T-helper 1 cell treated with Interleukin-12 subunit alpha and Interleukin-12 subunit beta and Interleukin-4 antibody, amounts not matched to agents 30 ng/mL and 1 ng/mL, for 36 hours (primary cell): ENCODE measurements around the gene RNF167. TPM values are rescaled to one million over a fixed set of nuclear protein-coding genes. Genes with fewer than 3 reads are reported as not detected.

ENCODE experiments used
- intact Hi-C: fragments of 100-400 bp; cut with micrococcal nuclease; formaldehyde crosslinking; loops from one replicate; pipeline ENCODE4 v1.15.1; 2024
- total RNA-seq: library from RNA; stranded (reverse); gene quantifications from 2 replicates; pipeline ENCODE4 v1.2.3, GENCODE V29; 2022

RNF167 gene
- total RNA-seq, 1 donor from 2014 or later: 267 TPM

DNA sequence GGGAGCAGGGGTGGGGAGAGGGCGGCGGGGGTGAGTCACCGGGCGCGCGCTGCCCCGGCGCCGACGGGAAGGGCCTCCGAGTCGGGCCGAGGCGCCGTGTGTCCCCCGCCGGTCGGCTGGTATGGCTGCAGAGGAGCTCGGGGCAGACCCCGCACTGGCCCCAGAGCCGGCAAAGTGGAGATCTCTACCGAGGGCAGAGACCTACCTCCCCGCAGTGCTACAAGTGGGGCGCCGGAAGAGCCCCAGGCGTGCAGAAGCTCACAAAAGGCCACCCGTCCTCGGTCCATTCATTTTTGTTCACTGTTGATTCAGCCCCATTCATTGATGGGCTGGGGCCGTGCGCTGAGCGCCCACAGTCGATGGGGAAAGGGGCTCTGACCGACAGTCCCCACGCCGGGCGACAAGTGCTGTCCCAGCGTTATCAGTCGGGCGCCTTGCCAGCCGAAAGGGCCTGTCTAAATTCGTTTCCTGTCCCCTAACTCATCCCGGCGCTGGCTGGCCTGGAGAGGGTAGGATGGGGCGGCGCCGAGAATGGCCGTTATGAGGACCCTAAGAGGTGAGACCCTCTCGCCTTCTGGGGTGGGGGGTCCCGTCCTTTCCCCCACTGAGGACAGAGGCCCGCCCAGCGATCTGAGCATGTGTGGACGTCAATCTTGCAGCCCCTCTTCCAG, 10.1 kb downstream of the RNF167 start:
- intact Hi-C loops: no loop called here

GRCh38 chr17:4950746-4951204, 10.7 kb downstream of the RNF167 start, which contains the start of gene ENO3:
ENO3 (plus strand) TSS chr17:4951119; CDS start chr17:4951830, 711 bp downstream.
- intact Hi-C loops: no loop called here

GRCh38 chr17:4951486-4951885, 11.4 kb downstream of the RNF167 start:
- intact Hi-C loops: no loop called here

DNA sequence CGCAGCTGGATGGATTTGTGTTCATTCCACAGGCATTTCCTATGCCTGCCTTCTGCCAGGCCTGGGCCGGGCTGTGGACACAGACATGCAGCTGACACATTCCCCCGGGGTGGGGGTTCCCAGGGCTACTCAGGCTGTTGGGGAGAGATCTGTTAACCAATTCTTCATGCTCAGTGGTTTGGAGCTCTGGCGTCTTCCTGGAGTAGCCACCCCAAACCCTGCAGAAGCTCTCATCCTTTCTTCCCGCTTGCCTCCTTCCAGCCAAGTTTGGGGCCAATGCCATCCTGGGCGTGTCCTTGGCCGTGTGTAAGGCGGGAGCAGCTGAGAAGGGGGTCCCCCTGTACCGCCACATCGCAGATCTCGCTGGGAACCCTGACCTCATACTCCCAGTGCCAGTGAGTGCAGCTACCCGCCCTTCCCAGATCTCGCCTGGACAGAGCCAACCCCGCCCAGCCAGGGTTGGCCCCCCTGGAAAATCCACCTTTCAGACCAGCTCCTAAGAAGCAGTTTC, 13.4 kb downstream of the RNF167 start:
- intact Hi-C loops: no loop called here

DNA sequence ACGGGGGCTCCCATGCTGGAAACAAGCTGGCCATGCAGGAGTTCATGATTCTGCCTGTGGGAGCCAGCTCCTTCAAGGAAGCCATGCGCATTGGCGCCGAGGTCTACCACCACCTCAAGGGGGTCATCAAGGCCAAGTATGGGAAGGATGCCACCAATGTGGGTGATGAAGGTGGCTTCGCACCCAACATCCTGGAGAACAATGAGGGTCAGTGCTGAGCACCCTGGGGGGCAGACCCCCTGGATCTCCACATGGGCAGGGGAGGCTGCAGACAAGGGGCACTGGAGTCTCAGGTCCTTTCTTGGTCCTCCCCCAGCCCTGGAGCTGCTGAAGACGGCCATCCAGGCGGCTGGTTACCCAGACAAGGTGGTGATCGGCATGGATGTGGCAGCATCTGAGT, 15.0 kb downstream of the RNF167 start:
- intact Hi-C loops: no loop called here

- intact Hi-C loops: loop anchor here (1.0 kb wide), 1 partner anchor 47 kb away; no protein-coding TSS in a partner anchor
Measured at GRCh38 chr17:4956493-4957061, 16.5 kb downstream of the RNF167 start.

- intact Hi-C loops: no loop called here
Measured at GRCh38 chr17:4958102-4958501, 18.0 kb downstream of the RNF167 start.

DNA sequence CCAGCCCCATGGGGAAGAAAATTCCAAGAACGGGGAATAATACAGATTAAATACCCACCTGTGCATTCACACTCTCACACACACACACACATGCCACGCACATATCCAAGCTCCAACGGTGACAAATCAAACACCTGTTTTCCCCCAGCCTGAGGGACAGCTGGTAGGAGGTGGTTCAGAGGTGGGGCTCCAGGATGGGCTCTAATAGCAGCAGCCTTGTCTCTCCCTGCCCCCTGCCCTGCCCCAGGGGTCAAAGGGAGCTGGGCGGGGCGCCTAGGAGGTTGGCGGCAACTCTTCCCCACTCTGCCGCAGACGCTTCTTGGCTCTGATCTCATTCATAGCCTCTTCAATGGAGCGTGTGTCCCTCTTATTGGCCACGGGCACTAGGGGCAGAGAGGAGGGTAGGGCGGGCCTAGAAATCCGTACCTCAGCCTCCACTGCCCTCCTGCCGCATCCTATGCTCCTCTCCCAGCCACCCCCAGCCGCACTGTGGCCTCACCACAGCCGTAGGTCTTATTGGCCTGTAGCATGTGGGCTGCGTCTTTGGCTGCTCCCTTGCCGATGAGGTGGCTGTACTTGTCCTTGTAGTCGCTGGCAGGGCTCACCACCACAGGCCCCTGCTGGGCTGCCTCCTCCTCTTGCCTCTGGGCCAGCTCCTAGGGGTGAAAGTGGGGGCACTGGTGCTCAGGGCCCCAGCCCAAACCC, 19.3 kb downstream of the RNF167 start:
- intact Hi-C loops: no loop called here

DNA sequence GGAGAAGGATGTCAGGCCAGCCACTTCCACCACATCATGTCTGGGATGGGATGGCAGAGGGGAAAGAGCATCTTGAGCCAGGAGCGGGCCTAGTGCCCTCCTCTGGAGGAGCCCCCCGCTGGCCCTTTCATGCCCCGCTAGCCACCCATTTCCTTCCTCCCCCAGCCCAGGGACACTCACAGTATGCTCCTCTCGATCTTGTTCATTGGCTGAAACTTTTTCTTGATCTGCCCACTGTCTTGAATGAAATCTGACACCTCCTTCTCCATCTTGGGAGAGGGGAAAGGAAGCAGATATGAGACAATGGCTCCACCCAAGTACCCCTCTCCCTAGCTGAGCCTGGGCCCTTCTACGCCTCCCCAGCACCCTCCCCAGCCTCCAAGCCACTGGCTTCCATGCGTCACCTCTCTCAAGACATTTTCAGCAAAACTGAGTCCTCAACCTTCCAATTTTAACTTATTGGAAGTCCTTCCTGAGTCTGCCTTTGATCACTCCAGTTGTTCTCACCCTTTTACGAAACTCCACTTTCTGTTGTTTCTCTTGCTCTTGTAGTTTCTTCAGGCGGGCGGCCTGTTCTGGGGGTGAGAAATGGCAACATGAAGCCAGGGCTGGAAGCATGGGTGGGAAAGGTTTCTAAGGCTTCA, 20.3 kb downstream of the RNF167 start:
- intact Hi-C loops: no loop called here

DNA sequence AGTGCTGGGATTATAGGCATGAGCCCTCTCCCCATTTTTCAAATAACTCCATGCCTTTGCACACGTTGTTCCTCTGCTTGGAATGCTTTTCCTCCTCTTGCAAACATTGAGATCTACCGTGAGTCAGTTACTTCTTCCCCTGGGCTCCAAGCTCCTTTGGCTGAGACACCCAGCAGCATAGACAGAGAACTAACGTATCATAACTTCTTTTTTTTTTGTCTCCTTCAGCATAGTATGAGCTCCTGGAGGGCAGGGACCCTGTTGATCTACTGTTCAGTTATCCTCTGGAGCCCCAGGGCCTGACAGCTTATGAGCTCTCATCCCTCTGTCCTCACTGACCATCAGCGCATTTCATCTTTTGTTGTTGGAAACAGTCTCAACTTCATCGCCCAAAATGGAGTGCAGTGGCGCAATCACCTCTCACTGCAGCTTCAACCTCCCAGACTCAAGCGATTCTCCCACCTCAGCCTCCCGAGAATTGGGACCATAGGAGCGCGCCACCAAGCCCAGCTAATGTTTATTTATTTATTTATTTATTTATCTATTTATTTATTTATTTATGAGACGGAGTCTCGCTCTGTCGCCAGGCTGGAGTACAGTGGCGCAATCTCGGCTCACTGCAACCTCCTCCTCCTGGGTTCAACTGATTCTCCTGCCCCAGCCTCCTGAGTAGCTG, 25.4 kb downstream of the RNF167 start:
- intact Hi-C loops: no loop called here

- intact Hi-C loops: loop anchor here (1.0 kb wide), 11 partner anchors 18 to 824 kb away; partner anchors contain the start of genes ARRB2, CAMTA2, CYB5D2 and DERL2
Measured at GRCh38 chr17:4966844-4967538, 26.9 kb downstream of the RNF167 start.

- intact Hi-C loops: loop anchor here (1.0 kb wide), 11 partner anchors 19 to 825 kb away; partner anchors contain the start of genes ARRB2, CAMTA2, CYB5D2 and DERL2
Measured at GRCh38 chr17:4967539-4968485, 27.7 kb downstream of the RNF167 start, which contains the start of gene SPAG7. SPAG7 (minus strand) TSS chr17:4967817; CDS start chr17:4967804, 13 bp downstream.

DNA sequence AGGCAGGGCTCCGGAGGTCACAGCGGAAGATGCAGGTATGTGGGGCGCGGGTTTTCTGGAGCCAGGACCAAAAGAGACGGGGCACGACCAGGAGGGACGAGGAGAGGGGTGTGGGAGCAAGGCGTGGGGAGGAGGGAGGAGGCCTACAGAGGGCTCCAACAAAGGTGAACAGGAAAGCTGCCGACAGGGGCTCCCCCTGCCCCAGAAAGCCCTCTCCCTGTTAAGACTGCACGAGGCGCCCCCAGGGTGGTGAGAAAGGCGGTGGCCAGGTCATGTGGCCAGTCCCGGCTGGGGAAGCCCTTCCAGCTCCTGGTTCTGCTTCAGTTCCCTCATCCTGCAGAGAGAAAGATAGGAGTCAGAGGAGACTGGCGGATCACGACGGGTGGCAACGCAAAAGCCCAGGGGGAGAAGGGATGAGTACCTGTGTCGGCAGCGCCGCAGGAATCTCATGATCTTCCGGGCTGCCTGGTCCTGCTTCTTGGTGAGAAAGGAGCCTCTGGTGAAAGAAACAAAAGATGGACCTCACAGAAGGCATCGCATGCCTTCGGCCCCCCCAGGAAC, 28.5 kb downstream of the RNF167 start:
- intact Hi-C loops: no loop called here

GRCh38 chr17:4969047-4969550, 29.0 kb downstream of the RNF167 start:
- intact Hi-C loops: no loop called here

GRCh38 chr17:4969551-4970173, 29.6 kb downstream of the RNF167 start:
- intact Hi-C loops: no loop called here

DNA sequence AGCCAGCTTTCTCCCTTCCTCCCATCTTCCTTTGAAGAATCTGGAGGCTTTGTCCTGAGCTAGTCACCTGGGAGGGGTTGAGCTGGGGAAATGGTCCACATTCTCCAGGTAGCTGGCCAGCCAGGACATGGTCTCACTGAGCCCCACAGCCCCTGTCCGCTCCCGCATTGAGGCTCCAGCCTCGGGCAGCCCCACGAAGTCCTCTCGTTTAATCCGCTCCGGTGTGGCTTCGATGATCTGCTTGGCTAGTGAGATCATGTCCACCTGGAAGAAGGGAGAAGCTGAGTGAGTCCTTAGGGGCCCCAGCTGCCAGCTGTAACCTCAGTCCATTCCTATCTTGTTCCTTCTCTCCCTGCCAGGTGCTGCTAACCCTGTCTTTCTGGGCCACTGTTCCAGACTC, 30.2 kb downstream of the RNF167 start:
- intact Hi-C loops: no loop called here

DNA sequence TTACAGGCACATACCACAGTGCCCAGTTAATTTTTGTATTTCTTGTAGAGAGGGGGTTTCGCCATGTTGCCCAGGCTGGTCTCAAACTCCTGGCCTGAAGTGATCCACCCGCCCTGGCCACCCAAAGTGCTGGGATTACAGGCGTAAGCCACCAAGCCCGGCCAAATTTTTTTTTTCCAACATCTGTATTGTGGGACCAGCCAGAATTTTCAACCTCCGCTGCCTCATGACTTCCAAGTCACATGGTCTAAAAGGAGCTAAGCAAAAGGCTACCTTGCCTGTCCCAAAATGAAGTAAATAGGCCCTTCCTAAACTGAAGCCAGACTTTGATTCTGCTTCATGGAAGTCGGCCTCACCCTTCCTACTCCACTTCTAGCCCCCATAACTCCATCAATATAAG, 31.8 kb downstream of the RNF167 start:
- intact Hi-C loops: no loop called here

DNA sequence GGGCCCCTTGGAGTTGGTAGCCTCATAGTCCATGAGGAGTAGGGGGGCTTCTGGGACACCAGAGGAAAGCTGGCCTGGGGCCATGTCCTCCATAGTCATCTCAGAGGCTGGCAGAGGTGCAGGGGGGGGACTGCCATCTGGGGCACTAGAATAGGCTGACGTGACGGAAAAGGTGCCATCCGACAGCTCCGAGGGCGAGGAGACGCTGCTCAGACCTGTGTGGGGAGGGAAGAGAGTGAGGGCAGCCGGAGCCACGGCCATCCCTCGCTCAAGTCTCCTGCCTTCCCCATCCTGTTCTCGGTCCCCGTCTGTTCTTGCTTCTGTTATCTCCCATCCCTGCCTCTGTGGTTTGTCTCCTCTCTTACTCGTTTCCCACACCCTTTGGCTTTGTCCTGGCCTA, 32.3 kb downstream of the RNF167 start:
- intact Hi-C loops: no loop called here
